ENCODE data around the gene ISM1. TPM values are rescaled to one million over a fixed set of nuclear protein-coding genes. Genes with fewer than 3 reads are reported as not detected.

Gene ISM1
- total and polyA plus RNA-seq, 8 donors = 0.25 to 14.3 (median 0.97) TPM; not detected in 2

GRCh38 chr20:13268953-13269352 is 47.9 kb downstream of the ISM1 start:
- intact Hi-C loops (cut with DNase I; ENCODE audit: low total_unique reads) = no loop called here
- H3K4me1 ChIP-seq = peaks cover 0 to under 1% (median 0%) of the 10 kb centered on the region in 4 donors
- peaks cover 0 to 2% (median 0%) of the 10 kb centered on the region in 3 donors for H3K27me3 ChIP-seq
- no peak overlapping the region for H3K27ac ChIP-seq
- H3K9me3 ChIP-seq = no peaks in the 10 kb centered on the region
- no peak overlapping the region for H3K4me3 ChIP-seq
- no peak for DNase-seq
- WGBS, 5 donors = 53 to 74% (median 58%) methylated on average over 2 of the region's 2 CpGs
- TF ChIP-seq POLR2AphosphoS5 (IDR thresholded peaks at IDR 0.05) (no peak), POLR2A (IDR thresholded peaks at IDR 0.05) (no peak), EP300 (IDR thresholded peaks at IDR 0.05) (no peak)
- no peaks in the 10 kb centered on the region for H3K36me3 ChIP-seq

- H3K4me1 ChIP-seq = peaks cover 0 to 9% (median 0%) of the 10 kb centered on the region in 4 donors
- peaks cover 0 to 9% (median 0%) of the 10 kb centered on the region in 3 donors for H3K27me3 ChIP-seq
- no peak overlapping the region for H3K4me3 ChIP-seq
- DNase-seq = no peak
- H3K36me3 ChIP-seq = no peaks in the 10 kb centered on the region
- 9 to 31% (median 23%) methylated on average over 1 of the region's 1 CpG for WGBS, 5 donors
- H3K27ac ChIP-seq = no peak overlapping the region
- no peak for TF ChIP-seq CTCF (IDR thresholded peaks at IDR 0.05)
- H3K9me3 ChIP-seq = no peaks in the 10 kb centered on the region
- intact Hi-C loops (cut with DNase I; ENCODE audit: low total_unique reads) = no loop called here
Observed at GRCh38 chr20:13270211-13270610, 49.1 kb downstream of the ISM1 start.

GRCh38 chr20:13271098-13271497 is 50.0 kb downstream of the ISM1 start:
- Histone ChIP-seq H3K27ac (no peak overlapping the region), H3K27me3 (peaks cover 0 to 9% (median 0%) of the 10 kb centered on the region in 3 donors), H3K36me3 (no peaks in the 10 kb centered on the region), H3K9me3 (no peaks in the 10 kb centered on the region), H3K4me3 (no peak overlapping the region), H3K4me1 (peaks cover 0 to 9% (median 0%) of the 10 kb centered on the region in 4 donors)
- intact Hi-C loops (cut with DNase I; ENCODE audit: low total_unique reads) = no loop called here
- 55 to 77% (median 75%) methylated on average over 3 of the region's 3 CpGs for WGBS, 5 donors
- no peak for DNase-seq
- TF ChIP-seq CTCF (IDR thresholded peaks at IDR 0.05) (no peak), POLR2A (IDR thresholded peaks at IDR 0.05) (no peak), POLR2AphosphoS5 (IDR thresholded peaks at IDR 0.05) (no peak), EP300 (IDR thresholded peaks at IDR 0.05) (no peak)

- peaks cover 0 to 9% (median 0%) of the 10 kb centered on the region in 3 donors for H3K27me3 ChIP-seq
- 84 to 88% (median 87%) methylated on average over 10 of the region's 10 CpGs for whole genome bisulfite sequencing, 5 donors
- no peak overlapping the region for H3K4me3 ChIP-seq
- intact Hi-C loops (cut with DNase I; ENCODE audit: low total_unique reads) = no loop called here
- H3K4me1 ChIP-seq = peaks cover 0 to 9% (median 0%) of the 10 kb centered on the region in 4 donors
- H3K9me3 ChIP-seq = no peaks in the 10 kb centered on the region
- DNase-seq = no peak
- no peak for TF ChIP-seq POLR2A (IDR thresholded peaks at IDR 0.05)
- no peak for TF ChIP-seq POLR2AphosphoS5 (IDR thresholded peaks at IDR 0.05)
- no peak for TF ChIP-seq CTCF (IDR thresholded peaks at IDR 0.05)
- no peak for TF ChIP-seq EP300 (IDR thresholded peaks at IDR 0.05)
- H3K27ac ChIP-seq = no peak overlapping the region
- no peaks in the 10 kb centered on the region for H3K36me3 ChIP-seq
Observed at GRCh38 chr20:13271977-13272975, 51.2 kb downstream of the ISM1 start.

Measured in stomach (tissue), 9 donors.